Measurements from ENCODE around the gene INPP5D.

GRCh38 chr2:233140077-233140585, 80.0 kb downstream of the INPP5D start:
- no peak for TF ChIP-seq CTCF (IDR thresholded peaks at IDR 0.05)
- no peak for TF ChIP-seq EZH2 (IDR thresholded peaks at IDR 0.05; ENCODE audit: borderline replicate concordance, insufficient read depth, low read depth, low read length, poor library complexity, severe bottlenecking)
